NCI-H1694 (cell line): Measurements from ENCODE around the gene ABI3.

ENCODE experiments used
- DNase-seq: peaks from one replicate; lab custom pipeline; 2025; lab: John Stamatoyannopoulos, UW

ABI3 gene

DNA sequence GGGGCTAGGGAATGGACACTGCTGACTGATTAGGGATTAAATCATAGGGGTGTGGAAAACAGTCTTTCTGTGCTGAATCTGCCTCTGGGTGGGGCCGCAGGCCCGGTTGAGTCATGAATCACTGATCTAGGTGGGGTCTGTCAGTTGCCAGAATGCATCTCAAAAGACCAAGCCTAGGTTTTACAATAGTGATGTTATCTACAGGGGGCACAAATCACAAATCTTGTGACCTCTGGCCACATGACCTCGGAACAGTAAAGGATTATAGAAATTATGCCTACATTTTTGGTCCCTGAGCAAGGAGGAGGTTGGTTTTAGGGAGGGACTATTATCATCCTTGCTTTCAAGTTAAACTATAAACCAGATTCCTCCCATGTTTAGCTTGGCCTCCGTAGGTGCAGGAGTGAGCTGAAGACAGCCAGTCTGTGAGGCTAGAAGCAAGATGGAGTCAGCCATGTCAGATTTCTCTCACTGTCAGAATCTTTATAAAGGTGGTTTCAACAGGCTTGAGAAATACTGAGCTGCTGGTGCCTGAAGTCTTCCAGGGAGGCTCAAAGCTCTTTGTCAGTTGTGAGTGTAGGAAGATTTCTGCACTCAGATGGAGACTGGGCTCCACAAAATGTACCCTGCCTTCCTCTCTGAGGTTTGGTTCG is 13.0 kb upstream of the ABI3 start:
- no peak for DNase-seq

DNA sequence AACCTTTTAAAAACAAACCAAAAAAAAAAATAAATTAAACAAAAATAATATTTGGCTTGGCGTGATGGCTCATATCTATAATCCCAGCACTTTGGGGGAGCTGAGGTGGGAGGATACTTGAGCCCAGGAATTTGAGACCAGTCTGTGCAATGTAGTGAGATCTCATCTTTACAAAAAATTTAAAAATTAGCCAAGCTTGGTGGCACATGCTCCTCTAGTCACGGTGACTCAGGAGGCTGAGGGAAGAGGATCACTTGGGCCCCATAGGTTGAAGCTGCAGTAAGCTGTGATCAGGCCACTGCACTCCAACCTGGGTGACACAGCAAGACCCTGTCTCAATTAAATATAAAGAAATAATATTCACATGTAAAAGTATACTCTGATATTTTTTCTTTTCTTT is 12.3 kb upstream of the ABI3 start:
- DNase-seq, result no peak

DNA sequence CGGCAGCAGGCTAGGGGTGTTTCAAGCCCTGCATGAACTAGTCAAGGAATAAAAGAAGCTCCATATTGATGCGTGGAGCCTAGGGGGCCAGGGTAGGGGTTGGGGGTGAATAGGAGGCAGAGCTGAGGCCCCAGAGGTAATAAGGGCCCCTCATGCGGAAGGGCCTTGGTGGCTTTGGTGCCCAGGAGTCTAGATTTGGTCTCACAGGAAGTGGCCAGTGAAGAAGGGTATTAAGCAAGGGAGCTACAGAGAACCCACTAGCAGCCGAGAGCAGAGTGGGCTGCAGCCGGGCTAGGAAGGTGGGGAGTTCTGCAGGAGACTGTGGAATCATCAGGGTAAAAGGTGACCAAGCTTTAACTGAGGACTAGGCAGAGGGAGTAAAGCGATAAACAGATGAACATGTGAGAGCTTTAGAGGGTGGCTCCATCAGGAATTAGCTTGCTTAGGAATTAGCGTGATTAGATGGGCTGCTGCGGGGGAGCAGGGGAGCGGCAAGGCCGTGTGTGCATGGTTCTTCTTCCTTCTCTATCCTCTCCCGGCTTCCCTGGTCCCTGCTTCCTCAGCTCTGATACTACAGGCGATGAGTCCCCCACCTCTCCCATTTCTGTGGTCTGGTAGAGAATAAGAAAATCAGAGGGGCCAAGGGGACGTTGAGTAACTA is 10.0 kb upstream of the ABI3 start:
- no peak for DNase-seq

DNA sequence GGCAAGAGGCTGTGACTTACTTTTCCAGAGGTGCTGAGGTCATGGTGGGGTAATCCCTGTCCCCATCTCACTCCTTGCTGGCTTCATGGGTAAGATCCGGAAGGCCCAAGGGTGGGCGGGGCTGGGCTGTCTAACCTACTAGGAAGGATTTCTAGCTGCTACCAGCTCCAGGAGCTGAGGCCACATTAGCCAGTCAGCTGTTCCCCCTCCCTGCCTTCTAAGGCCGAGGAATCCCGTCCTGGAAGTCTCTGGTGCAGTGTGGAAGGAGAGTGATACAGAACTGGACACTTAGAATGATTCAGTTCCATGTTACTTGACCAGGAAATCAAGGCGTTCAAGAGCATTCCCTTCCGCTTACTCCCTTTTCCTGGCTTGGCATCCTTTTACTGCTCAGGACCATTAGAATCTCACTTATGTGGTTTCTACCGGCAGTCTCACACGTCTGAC is 9.0 kb upstream of the ABI3 start:
- DNase-seq, result no peak

DNA sequence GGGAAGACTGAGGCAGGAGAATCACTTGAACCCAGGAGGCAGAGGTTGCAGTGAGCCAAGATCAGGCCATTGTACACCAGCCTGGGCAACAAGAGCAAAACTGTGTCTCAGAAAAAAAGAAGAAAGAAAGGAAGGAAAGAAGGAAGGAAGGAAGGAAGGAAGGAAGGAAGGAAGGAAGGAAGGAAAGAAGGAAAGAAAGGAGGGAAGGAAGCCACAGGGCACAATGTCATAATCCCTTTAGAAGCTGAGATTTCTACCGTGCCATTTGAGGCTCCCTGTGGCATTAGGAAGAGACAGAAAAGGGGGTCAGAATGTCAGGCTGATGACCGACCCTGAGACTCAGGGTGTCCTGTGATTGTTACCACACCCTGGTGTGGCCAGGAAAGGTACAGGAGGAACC is 6.7 kb upstream of the ABI3 start:
- no peak for DNase-seq

DNA sequence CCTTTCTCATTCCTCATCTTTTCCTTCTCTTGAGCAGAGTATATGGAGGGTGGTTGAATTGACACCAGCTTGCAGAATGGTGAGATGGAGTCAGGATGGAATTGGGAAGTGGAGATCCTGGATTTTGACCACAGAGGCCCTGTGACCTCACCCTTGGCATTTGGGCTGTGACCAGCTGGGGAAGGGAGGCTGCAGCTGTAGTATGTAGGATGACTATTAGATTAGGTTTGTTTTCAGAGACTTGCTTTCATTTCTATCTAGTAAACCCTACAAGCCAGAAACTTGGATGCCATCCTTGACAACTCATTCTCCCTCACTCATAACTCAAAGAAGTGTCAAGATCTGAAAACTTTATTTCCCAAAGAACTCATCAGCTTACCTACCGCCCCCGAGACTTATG is 6.0 kb upstream of the ABI3 start:
- DNase-seq, result no peak

DNA sequence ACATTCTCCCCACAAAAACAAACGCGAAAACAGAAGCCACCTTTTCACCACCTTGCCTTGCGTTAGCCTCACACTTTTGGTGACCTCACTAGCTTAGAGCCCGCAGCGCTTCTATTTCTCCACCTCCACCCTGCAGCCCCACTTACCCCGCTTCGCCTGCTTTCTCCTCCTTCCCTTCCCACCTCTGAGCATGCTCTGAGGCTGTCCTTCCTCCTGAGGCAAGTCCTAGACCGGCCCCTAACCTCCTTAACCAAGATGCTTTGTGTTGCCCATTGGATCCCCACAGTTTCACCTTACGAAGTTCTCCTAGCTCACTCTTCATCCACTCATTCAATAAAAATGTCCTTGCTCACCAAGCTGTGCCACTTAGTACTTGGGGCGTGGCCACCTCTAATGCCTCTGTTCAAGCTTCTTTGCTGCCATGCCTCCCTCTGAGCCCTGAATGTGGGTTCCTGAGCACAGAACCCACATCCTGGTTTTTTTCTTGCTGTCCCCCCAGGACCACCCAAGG is 1.4 kb upstream of the ABI3 start:
- no peak for DNase-seq

DNA sequence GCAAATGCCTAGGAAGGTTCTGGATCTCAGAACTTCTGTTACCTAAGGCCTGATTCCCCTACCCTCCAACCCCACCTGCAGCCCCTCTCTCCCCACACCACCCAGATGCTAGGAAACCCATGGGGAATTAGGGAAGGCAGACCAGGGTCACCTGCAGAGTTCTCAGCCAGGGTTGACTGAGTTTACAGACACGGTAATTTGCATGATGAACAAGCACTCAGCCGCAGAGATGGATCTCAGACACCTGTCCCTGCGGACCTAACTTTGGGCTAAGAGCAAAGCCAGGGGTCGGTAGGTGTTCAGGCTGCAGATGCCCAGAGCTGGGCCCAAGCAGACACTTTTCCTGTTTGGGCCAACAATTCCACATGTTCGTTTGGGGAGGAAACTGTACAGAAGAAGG is 2.9 kb downstream of the ABI3 start:
- DNase-seq, result no peak

DNA sequence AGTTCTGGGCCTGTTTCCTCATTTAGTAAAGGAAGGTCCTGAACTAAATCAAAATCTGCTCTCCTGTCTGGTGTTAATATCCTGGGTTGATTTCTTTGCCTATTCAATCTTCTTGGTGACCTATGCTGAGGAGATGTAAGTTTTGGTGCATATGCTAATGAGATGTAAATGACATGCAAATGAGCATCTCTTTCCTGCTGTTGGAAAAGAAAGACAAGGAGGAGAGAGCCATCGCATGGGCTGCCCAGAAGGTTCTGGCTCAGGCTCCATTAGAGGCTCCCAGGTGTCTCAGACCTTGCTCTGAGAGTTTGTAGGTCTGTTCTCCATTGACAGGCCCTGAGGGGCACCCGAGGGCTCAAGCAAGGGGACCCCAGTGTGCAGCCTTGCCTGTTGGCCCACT is 3.3 kb downstream of the ABI3 start:
- no peak for DNase-seq

DNA sequence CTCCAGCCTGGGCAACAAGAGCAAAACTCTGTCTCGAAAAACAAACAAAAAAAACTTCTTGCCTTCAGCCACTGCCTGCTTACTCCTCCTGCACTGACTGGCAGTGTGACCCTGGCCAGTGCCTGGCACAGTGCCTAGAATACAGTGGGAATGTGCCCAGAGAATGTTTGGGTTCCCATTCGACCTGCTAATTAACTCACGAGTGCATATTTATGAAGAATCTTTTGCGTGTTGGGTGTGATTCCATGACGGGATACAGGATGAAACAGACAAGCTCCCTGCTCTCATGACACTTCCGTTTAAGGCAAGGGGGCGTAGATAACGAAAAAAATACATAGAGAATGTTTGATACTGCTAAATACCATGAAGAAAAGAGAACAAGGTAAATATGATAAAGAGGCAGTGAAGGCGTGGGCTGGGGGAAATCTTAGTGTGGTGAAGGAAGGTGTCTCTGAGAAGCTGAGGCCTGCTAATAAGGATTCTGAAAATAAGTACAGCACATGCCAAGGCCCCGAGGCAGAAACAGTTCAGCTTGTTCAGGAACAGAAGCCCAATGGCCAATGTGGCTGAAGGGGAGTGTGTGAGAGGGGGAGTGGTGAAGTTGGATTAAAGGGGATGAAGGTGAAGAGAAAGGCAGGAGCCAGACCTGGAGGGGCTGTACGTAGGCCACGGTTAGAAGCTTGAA is 4.3 kb downstream of the ABI3 start:
- DNase-seq, result no peak

DNA sequence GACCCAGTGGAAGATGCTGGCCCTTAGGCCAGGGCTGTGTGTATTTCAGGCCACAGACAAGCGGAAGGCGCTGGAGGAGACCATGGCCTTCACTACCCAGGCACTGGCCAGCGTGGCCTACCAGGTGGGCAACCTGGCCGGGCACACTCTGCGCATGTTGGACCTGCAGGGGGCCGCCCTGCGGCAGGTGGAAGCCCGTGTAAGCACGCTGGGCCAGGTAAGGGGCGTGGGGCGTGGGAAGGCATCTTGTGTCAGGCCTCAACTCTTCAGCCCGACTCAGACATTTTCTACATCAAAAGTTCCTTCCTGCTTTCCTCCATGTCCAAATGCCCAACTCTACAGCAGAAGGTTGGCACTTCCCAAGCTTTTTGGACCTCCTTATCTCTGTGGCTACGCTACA is 6.0 kb downstream of the ABI3 start:
- no peak for DNase-seq

DNA sequence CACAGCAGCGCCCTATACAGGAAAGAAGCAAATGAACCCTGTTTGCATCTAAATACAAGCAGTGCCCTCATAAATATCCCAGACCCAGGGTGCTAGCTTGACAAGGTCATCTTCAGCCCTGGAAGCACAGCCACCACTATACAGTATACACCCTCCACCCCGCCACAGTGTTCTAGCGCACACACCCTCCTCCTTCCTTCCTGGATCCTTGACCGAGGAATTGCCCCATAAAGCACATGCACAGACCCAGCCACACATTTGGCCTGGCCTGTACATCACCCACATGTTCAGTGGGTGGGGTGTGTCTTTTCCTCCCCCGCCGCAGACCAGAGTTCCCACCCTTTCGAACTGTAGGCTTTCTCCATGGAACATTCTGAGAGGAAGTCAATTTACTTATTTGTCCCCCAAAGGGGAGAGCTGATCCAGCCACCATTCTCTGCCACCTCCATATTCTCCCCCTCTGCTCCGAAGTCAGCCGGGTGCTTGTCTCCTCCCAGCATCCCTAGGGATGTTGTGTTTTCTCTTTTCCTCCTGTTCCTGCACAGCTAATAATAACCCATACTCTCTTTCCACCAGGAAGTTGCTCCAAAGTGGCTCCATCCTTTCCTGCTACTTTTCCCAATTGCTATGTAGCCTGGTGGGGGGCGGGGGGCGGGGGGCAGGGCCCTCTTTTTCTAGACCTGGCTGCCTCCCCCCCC is 6.6 kb downstream of the ABI3 start:
- no peak for DNase-seq

DNA sequence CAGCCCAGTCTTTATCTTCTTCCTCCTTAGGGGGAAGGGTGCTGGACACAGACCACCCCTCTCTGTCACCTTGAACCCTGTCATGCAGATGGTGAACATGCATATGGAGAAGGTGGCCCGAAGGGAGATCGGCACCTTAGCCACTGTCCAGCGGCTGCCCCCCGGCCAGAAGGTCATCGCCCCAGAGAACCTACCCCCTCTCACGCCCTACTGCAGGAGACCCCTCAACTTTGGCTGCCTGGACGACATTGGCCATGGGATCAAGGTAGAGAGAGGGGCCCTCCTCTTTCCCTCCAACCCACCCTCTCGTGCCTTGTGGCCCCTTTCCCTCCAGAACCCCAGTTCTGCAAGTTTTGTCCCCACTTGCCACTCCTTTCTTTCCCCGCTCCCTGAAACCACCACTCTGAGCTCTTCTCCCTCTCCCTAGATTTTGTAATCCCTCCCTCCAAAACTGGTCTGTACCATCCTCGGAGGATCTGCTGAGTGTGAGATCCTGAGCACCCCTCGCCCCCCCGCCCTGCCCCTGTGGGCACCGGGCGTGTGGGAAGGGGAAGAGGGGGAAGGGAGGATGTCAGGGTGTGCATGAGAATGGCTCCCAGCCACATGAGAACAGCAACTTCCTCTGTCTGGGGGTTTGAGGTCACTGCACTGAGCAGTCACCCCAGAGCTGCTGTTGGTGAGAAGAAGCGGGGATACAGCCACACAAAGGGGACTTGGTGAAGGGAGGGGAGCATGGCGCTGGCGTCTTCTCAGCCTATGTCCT is 7.3 kb downstream of the ABI3 start:
- no peak for DNase-seq

DNA sequence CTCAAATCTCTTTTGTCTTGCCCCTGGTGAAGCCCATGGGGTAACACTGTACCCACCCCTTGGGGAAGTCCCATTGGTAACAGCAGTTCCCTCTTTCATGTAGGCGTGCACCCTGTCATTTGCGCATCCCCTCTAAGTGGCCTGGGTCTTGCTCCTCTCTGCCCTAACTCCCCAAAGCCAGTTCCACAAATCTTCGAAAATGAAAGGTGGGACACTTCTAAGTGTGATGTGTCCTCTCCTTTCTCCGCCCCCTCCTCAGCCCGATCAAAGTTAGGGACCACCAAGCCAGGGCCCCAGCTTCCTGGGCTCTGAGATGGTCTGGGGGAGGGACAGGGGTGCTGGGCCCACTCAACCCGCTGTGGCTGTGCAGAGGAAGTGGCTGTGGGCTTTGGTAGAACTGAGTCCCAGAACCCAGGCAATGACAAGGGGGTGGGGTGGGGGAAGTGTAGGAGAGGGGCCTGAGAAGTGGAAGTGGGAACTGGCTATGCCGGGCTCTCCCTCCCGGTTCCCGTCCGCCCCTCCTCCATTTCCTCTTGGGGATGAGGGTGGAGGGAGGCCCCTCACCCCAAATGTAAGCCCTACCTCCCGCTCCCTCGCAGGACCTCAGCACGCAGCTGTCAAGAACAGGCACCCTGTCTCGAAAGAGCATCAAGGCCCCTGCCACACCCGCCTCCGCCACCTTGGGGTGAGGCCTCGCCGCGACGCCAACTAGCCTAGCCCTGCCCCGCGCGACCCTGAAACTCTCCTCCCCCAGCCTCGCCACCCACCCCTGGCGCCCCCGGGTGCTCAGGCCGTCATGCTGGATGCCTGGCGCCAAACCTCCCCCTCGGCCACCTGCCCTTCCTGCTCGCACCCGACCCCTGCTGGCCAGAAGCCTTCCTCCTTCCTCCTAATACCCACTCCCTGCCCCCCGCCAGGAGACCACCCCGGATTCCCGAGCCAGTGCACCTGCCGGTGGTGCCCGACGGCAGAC is 8.7 kb downstream of the ABI3 start:
- no peak for DNase-seq

DNA sequence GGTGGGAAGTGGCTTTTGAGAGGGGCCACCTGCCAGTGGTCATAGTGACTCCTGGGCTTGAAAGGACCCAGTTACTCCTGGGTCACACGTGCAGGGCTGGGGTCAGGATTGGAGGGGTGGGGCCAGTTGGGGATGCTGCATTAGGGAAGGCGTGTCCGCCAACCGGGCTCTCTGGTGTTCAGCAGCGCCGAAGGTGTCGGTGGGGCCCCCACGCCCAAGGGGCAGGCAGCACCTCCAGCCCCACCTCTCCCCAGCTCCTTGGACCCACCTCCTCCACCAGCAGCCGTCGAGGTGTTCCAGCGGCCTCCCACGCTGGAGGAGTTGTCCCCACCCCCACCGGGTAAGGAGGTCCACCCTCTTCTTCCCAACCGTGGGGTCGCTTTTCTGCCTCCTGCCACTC is 9.5 kb downstream of the ABI3 start:
- no peak for DNase-seq

DNA sequence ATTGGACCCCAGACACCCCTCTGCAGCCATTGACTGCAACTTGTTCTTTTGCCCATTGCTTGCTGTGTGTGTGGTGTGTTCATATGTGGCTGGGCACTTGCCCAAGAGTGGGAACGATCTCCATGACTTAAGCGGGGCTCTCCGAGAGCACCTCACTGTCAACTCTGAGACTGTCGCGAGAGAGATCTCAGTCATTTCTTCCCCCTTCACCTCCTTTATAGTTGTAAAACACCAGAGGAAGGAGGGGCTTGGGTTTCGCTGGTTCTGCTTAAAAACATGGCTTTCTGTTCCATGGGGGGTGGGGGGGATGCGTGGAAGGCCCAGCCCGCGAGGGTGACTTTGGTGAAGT is 12.6 kb downstream of the ABI3 start:
- DNase-seq, result no peak

DNA sequence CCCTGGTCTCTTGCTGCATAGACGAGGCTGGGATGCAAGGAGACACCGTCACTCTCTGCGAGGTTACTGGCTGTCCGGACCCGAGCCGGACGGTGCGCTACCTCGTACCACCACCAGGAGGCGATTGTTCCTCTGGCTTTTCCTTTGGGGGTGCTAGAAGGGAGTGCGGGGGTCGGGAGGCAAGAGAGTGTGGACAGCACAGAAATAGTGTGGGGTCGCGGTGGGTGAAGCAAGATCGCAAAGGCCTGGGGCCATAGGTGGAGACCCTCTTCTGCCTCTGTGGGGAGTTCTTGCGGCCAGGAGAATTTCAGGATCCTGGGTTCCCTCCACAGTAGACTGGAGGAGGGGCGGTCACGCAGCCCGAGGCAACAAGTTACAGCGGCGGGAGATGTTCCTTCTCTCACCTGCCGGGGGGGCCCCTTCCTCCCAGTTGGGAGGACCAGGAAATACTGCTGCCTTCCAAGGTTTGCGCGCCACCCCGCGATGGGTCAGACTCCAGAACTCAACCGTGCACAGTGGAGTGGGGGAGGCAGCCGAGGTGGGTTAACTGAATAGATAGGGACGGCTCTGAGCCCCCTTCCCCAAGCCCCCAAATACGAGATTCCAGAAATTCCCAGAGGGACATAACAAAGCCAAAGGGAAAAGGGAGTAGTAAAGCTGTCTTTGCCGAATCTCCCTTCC is 13.2 kb downstream of the ABI3 start:
- peak; percentile 10 for DNase-seq

DNA sequence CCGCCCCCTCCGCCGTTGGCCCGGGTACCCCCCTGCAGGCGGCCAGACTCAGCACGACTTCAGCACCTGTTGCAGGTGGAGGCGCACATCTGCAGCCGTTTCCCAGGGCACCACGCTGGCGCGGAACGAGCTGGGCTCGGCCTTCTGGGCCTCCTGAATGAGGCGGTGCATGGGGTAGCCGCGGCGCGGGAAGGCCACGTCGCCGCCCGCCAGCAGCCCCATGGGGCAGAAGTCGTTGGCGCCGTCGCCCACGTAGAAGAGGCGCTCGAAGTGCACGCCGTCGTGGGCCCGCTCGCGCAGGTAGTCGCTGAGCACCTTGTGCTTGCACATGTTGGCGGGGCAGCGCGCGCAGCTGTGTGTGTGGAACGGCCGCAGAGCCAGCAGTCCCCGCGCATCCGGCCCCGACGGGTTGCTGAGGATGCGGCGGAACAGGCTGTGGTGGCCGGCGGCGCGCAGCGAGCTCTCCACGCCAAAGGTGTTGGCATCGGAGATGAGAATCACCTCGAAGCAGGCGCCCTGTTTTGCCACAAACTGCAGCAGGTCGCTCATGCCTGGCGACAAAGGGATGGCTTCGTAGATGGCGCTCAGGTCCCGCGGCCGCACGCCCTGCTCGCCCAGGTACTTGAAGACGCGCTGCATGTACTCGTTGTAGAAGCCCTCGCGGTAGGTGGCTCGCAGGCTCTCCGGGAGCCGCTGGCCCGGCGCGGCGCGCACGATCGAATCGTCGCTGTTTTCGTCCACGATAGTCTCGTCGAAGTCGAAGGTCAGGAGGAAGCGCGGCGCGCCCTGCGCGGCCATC is 13.9 kb downstream of the ABI3 start:
- no peak for DNase-seq

DNA sequence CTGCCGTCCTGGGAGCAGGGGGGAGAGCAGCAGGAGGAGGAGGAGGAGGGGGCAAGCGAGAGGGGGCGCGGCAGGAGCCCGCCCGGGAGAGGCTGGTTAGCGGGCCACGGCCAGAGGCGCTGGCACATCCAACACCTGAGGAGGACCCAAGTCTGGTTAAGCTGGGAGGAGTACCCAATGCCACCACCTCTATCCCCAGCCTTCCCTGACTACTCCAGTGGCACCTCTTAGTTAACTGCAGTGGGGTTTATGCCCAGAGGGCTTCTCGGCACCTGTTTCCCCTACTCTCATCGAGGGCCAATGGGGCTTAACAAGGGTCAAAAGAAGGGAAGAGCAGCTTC is 14.5 kb downstream of the ABI3 start:
- no peak for DNase-seq
